Uterus (tissue), 4 donors: ENCODE measurements around the gene WEE1. TPM values are rescaled to one million over a fixed set of nuclear protein-coding genes. Genes with fewer than 3 reads are reported as not detected.

Source experiments
- DNase-seq, 2 donors: peaks; one replicate each; pipeline ENCODE4 v3.0.0-alpha.2; 2019 to 2020
- H3K27ac ChIP-seq, 2 donors: fragments of 200-600 bp; sonication (generic); 1 replicate in 1 of 2; 2 replicates in 1 of 2; pipeline ENCODE4 v1.5.1; 2016 to 2018
- H3K27me3 ChIP-seq, 2 donors: fragments of 200-600 bp; sonication (generic); one replicate each; pipeline ENCODE4 v1.5.1; 2018 to 2019; ENCODE audit warnings: control low read depth in 1 of 2
- H3K36me3 ChIP-seq, 2 donors: fragments of 200-600 bp; sonication (generic); one replicate each; pipeline ENCODE4 v1.5.1; 2019; ENCODE audit warnings: control low read depth in 1 of 2
- H3K4me1 ChIP-seq, 2 donors: fragments of 200-600 bp; sonication (generic); one replicate each; pipeline ENCODE4 v1.5.1; 2018 to 2019; ENCODE audit warnings: control low read depth in 1 of 2
- H3K4me3 ChIP-seq, 2 donors: fragments of 200-600 bp; sonication (generic); 1 replicate in 1 of 2; 2 replicates in 1 of 2; pipeline ENCODE4 v1.5.1; 2018 to 2019; ENCODE audit warnings: mild to moderate bottlenecking in 1 of 2
- H3K9me3 ChIP-seq, 2 donors: fragments of 200-600 bp; sonication (generic); one replicate each; pipeline ENCODE4 v1.5.1; 2019; ENCODE audit warnings: control low read depth in 1 of 2
- POLR2A ChIP-seq, 2 donors: fragments of 450-650 bp; IDR thresholded peaks; one replicate each; pipeline ENCODE4 v1.6.1; 2016; ENCODE audit warnings: antibody characterized with exemption in 2 of 2, mild to moderate bottlenecking in 1 of 2, moderate library complexity in 1 of 2
- intact Hi-C: fragments of 100-400 bp; cut with DNase I; formaldehyde crosslinking; loops from one replicate; pipeline ENCODE4 v1.15.1; 2023; ENCODE audit warnings: low total_unique reads
- total RNA-seq, 4 donors: library from RNA; depleted of rRNA in 3 of 4; stranded (reverse); fragments of >200 nt in 3 of 4; gene quantifications; one replicate each; pipeline versions ENCODE4 v1.1.0 to v1.2.4, GENCODE V29; 2014 to 2023
- TF ChIP-seq, protein P1 (sequence below), 4 experiments: fragments of 200-600 bp in 2 of 4; fragments of 450-650 bp in 2 of 4; sonication (generic) in 2 of 4; IDR thresholded peaks; one replicate each; pipeline ENCODE4 v1.5.1; 2016 to 2019; ENCODE audit warnings: antibody characterized with exemption in 4 of 4, mild to moderate bottlenecking in 2 of 4, moderate library complexity in 1 of 4
- donor health status: DM: yes; HTN: yes; CAD: no.

Gene WEE1
- total RNA-seq, 4 donors from 2014 or later, result 30.0 to 105 (median 60.0) TPM

DNA sequence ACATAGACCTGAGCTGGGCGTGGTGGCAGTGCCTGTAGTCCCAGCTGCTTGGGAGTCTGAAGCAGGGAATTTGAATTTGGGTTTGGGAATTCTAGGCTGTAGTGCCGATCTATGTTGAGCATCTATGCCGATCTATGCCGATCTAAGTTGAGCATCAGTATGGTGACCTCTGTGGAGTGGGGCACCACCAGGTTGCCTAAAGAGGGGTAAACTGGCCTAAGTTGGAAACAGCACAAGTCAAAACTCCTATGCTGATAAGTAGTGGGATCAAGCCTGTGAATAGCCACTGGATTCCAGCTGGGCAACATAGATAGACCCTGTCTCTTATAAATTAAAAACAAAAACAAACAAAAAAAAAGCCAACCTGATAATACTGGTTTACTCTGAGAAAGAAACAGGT is 7.4 kb downstream of the WEE1 start:
- H3K36me3 ChIP-seq, result no peaks in the 10 kb centered on the region
- no peaks in the 10 kb centered on the region for H3K9me3 ChIP-seq
- TF ChIP-seq, protein P1, sequence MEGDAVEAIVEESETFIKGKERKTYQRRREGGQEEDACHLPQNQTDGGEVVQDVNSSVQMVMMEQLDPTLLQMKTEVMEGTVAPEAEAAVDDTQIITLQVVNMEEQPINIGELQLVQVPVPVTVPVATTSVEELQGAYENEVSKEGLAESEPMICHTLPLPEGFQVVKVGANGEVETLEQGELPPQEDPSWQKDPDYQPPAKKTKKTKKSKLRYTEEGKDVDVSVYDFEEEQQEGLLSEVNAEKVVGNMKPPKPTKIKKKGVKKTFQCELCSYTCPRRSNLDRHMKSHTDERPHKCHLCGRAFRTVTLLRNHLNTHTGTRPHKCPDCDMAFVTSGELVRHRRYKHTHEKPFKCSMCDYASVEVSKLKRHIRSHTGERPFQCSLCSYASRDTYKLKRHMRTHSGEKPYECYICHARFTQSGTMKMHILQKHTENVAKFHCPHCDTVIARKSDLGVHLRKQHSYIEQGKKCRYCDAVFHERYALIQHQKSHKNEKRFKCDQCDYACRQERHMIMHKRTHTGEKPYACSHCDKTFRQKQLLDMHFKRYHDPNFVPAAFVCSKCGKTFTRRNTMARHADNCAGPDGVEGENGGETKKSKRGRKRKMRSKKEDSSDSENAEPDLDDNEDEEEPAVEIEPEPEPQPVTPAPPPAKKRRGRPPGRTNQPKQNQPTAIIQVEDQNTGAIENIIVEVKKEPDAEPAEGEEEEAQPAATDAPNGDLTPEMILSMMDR (IDR thresholded peaks at IDR 0.05), result no peak
- TF ChIP-seq POLR2A (IDR thresholded peaks at IDR 0.05), result no peak
- H3K4me3 ChIP-seq, result no peak overlapping the region
- no peaks in the 10 kb centered on the region for H3K4me1 ChIP-seq
- DNase-seq, result no peak
- no peak overlapping the region for H3K27ac ChIP-seq
- no peaks in the 10 kb centered on the region for H3K27me3 ChIP-seq
- intact Hi-C loops, result no loop called here

- Histone ChIP-seq H3K27ac (no peak overlapping the region), H3K9me3 (no peaks in the 10 kb centered on the region), H3K36me3 (no peaks in the 10 kb centered on the region), H3K4me3 (no peak overlapping the region), H3K4me1 (no peaks in the 10 kb centered on the region), H3K27me3 (no peaks in the 10 kb centered on the region)
- intact Hi-C loops, result no loop called here
- TF ChIP-seq, protein P1 (IDR thresholded peaks at IDR 0.05), result no peak
- TF ChIP-seq POLR2A (IDR thresholded peaks at IDR 0.05), result no peak
- no peak for DNase-seq
These were observed 8.2 kb downstream of the WEE1 start for GRCh38 chr11:9581556-9582161.

DNA sequence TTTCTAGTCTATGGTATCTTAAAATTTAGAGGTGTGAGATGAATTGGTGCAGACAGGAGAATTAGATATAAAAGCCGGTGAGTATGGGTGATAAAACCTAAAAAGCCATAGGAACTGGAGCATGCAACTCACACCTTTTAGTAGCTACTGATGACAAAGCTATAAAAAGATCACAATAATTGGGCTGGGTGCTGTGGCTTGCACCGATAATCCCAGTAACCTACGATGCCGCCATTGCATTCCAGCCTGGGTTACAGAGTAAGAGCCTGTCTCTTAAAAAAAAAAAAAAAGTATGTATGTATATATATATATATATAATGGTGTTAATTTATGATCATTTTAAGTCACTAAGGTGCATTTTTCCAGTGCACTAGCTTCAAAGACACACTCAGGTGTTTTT is 17.2 kb downstream of the WEE1 start:
- Histone ChIP-seq H3K27me3 (no peaks in the 10 kb centered on the region), H3K27ac (no peak overlapping the region), H3K9me3 (no peaks in the 10 kb centered on the region), H3K4me3 (no peak overlapping the region), H3K36me3 (no peaks in the 10 kb centered on the region), H3K4me1 (no peaks in the 10 kb centered on the region)
- intact Hi-C loops, result no loop called here
- TF ChIP-seq, protein P1 (IDR thresholded peaks at IDR 0.05), result no peak
- TF ChIP-seq POLR2A (IDR thresholded peaks at IDR 0.05), result no peak
- DNase-seq, result no peak

- DNase-seq, result no peak
- no peaks in the 10 kb centered on the region for H3K36me3 ChIP-seq
- no peaks in the 10 kb centered on the region for H3K27me3 ChIP-seq
- TF ChIP-seq, protein P1 (IDR thresholded peaks at IDR 0.05), result no peak
- no peak for TF ChIP-seq POLR2A (IDR thresholded peaks at IDR 0.05)
- no peak overlapping the region for H3K4me3 ChIP-seq
- H3K9me3 ChIP-seq, result no peaks in the 10 kb centered on the region
- no peak overlapping the region for H3K27ac ChIP-seq
- intact Hi-C loops, result no loop called here
- no peaks in the 10 kb centered on the region for H3K4me1 ChIP-seq
These were observed 21.0 kb downstream of the WEE1 start for GRCh38 chr11:9594267-9595046.

DNA sequence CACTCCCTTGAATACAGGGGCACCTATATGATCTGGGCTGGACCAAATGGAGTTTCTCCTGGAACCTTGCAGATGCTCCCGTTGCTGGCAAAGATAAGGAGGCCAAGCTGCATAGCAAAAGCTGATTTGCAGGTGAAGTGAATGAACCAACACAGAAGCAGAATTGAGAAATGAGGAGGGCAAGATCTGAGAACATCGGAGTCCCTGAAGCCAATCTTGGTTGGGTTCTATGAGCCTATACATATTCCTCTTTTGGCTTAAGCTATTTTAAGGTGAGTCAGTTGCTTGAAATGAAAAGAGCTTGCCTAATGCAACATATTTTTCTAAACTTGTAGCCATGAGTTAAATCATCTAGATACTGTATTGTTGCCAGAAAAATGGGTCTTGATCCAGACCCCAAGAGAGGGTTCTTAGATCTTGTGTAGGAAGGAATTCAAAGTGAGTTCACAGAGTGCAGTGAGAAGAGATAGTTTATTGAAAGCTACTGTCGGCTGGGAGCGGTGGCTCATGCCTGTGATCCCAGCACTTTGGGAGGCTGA is 23.5 kb downstream of the WEE1 start:
- H3K4me3 ChIP-seq, result no peak overlapping the region
- no peak overlapping the region for H3K27ac ChIP-seq
- no peak for DNase-seq
- no peaks in the 10 kb centered on the region for H3K36me3 ChIP-seq
- H3K27me3 ChIP-seq, result no peaks in the 10 kb centered on the region
- H3K4me1 ChIP-seq, result no peaks in the 10 kb centered on the region
- intact Hi-C loops, result no loop called here
- H3K9me3 ChIP-seq, result no peaks in the 10 kb centered on the region
- TF ChIP-seq, protein P1 (IDR thresholded peaks at IDR 0.05), result no peak
- no peak for TF ChIP-seq POLR2A (IDR thresholded peaks at IDR 0.05)
